ENCODE results near the gene CPNE5. TPM values are rescaled to one million over a fixed set of nuclear protein-coding genes. Genes with fewer than 3 reads are reported as not detected.

Gene CPNE5
- total RNA-seq, 1 experiment from 2014 or later = 37.6 TPM

GRCh38 chr6:36779227-36779626 lies 60.0 kb downstream of the CPNE5 start:
- no peak for DNase-seq (ENCODE audit: low spot score)
- in situ Hi-C loops (cut with HindIII; ENCODE audit: low sequenced_read_pairs) = no loop called here

- in situ Hi-C loops (cut with HindIII; ENCODE audit: low sequenced_read_pairs) = no loop called here
- no peak for DNase-seq (ENCODE audit: low spot score)
Observed at GRCh38 chr6:36777801-36778200, 61.4 kb downstream of the CPNE5 start.

GRCh38 chr6:36776167-36776566 lies 63.1 kb downstream of the CPNE5 start:
- DNase-seq (ENCODE audit: low spot score) = no peak
- in situ Hi-C loops (cut with HindIII; ENCODE audit: low sequenced_read_pairs) = no loop called here

- in situ Hi-C loops (cut with HindIII; ENCODE audit: low sequenced_read_pairs) = no loop called here
- no peak for DNase-seq (ENCODE audit: low spot score)
Observed at GRCh38 chr6:36774331-36774730, 64.9 kb downstream of the CPNE5 start.

- DNase-seq (ENCODE audit: low spot score) = no peak
- in situ Hi-C loops (cut with HindIII; ENCODE audit: low sequenced_read_pairs) = no loop called here
Observed at GRCh38 chr6:36772397-36772796, 66.8 kb downstream of the CPNE5 start.

GRCh38 chr6:36771145-36771544 lies 68.1 kb downstream of the CPNE5 start:
- in situ Hi-C loops (cut with HindIII; ENCODE audit: low sequenced_read_pairs) = no loop called here
- no peak for DNase-seq (ENCODE audit: low spot score)

- no peak for DNase-seq (ENCODE audit: low spot score)
- in situ Hi-C loops (cut with HindIII; ENCODE audit: low sequenced_read_pairs) = no loop called here
Observed at GRCh38 chr6:36769676-36770499, 69.4 kb downstream of the CPNE5 start.

- peak; percentile 18 for DNase-seq (ENCODE audit: low spot score)
- in situ Hi-C loops (cut with HindIII; ENCODE audit: low sequenced_read_pairs) = no loop called here
Observed at GRCh38 chr6:36769183-36769675, 70.0 kb downstream of the CPNE5 start.

- in situ Hi-C loops (cut with HindIII; ENCODE audit: low sequenced_read_pairs) = no loop called here
- DNase-seq (ENCODE audit: low spot score) = no peak
Observed at GRCh38 chr6:36766399-36766945, 72.8 kb downstream of the CPNE5 start.

GRCh38 chr6:36765594-36766398 lies 73.4 kb downstream of the CPNE5 start:
- in situ Hi-C loops (cut with HindIII; ENCODE audit: low sequenced_read_pairs) = no loop called here
- DNase-seq (ENCODE audit: low spot score) = peak; percentile 96

GRCh38 chr6:36765190-36765589 lies 74.1 kb downstream of the CPNE5 start:
- in situ Hi-C loops (cut with HindIII; ENCODE audit: low sequenced_read_pairs) = no loop called here
- no peak for DNase-seq (ENCODE audit: low spot score)

- in situ Hi-C loops (cut with HindIII; ENCODE audit: low sequenced_read_pairs) = no loop called here
- no peak for DNase-seq (ENCODE audit: low spot score)
Observed at GRCh38 chr6:36762123-36762522, 77.1 kb downstream of the CPNE5 start.

GRCh38 chr6:36760685-36761435 lies 78.4 kb downstream of the CPNE5 start:
- in situ Hi-C loops (cut with HindIII; ENCODE audit: low sequenced_read_pairs) = no loop called here

GRCh38 chr6:36759148-36759759 lies 80.0 kb downstream of the CPNE5 start:
- DNase-seq (ENCODE audit: low spot score) = peak; percentile 79
- in situ Hi-C loops (cut with HindIII; ENCODE audit: low sequenced_read_pairs) = no loop called here

More at GRCh38 chr6:36760685-36761435, 78.4 kb downstream of the CPNE5 start:
- DNase-seq (ENCODE audit: low spot score) = no peak

- in situ Hi-C loops (cut with HindIII; ENCODE audit: low sequenced_read_pairs) = no loop called here
- DNase-seq (ENCODE audit: low spot score) = no peak
Observed at GRCh38 chr6:36758516-36759147, 80.6 kb downstream of the CPNE5 start.

GRCh38 chr6:36757943-36758508 lies 81.2 kb downstream of the CPNE5 start:
- in situ Hi-C loops (cut with HindIII; ENCODE audit: low sequenced_read_pairs) = no loop called here
- DNase-seq (ENCODE audit: low spot score) = no peak

GRCh38 chr6:36757206-36757605 lies 82.0 kb downstream of the CPNE5 start:
- no peak for DNase-seq (ENCODE audit: low spot score)
- in situ Hi-C loops (cut with HindIII; ENCODE audit: low sequenced_read_pairs) = no loop called here

- no peak for DNase-seq (ENCODE audit: low spot score)
- in situ Hi-C loops (cut with HindIII; ENCODE audit: low sequenced_read_pairs) = no loop called here
Observed at GRCh38 chr6:36756786-36757185, 82.5 kb downstream of the CPNE5 start.

Measured in G401 (cell line).